NCI-H1417 treated with DMSO at 0.1 percent for 48 hours (cell line): ENCODE results near the gene SIN3A.
"Not testable (repeated sequence)": the region's sequence is repeated elsewhere in the genome, so short reads cannot be mapped to it uniquely, and the experiment has no call there.

ENCODE experiments used
- DNase-seq: peaks from one replicate; lab custom pipeline; 2025; lab: John Stamatoyannopoulos, UW

SIN3A gene

GRCh38 chr15:75450307-75451201 is 936 bp downstream of the SIN3A start:
- peak; percentile 82 for DNase-seq

GRCh38 chr15:75449585-75450306 is 1.7 kb downstream of the SIN3A start:
- no peak for DNase-seq

GRCh38 chr15:75448171-75448570 is 3.3 kb downstream of the SIN3A start:
- DNase-seq = not testable (repeated sequence)

- DNase-seq = no peak
Measured at GRCh38 chr15:75446151-75446550, 5.3 kb downstream of the SIN3A start.

GRCh38 chr15:75445324-75445723 is 6.2 kb downstream of the SIN3A start:
- DNase-seq = not testable (repeated sequence)

GRCh38 chr15:75443972-75444453 is 7.5 kb downstream of the SIN3A start:
- not testable (repeated sequence) for DNase-seq

GRCh38 chr15:75437721-75438120 is 13.8 kb downstream of the SIN3A start:
- DNase-seq = no peak

GRCh38 chr15:75436881-75437280 is 14.6 kb downstream of the SIN3A start:
- no peak for DNase-seq

GRCh38 chr15:75431682-75432081 is 19.8 kb downstream of the SIN3A start:
- DNase-seq = no peak

GRCh38 chr15:75431270-75431669 is 20.2 kb downstream of the SIN3A start:
- DNase-seq = no peak

GRCh38 chr15:75430259-75430658 is 21.2 kb downstream of the SIN3A start:
- no peak for DNase-seq

- DNase-seq = no peak
Measured at GRCh38 chr15:75428152-75428551, 23.3 kb downstream of the SIN3A start.

- DNase-seq = no peak
Measured at GRCh38 chr15:75425966-75426500, 25.5 kb downstream of the SIN3A start.

- no peak for DNase-seq
Measured at GRCh38 chr15:75422554-75422953, 28.9 kb downstream of the SIN3A start.

GRCh38 chr15:75420698-75421097 is 30.8 kb downstream of the SIN3A start:
- no peak for DNase-seq

- no peak for DNase-seq
Measured at GRCh38 chr15:75416584-75416983, 34.9 kb downstream of the SIN3A start.

- DNase-seq = no peak
Measured at GRCh38 chr15:75410196-75410595, 41.3 kb downstream of the SIN3A start.

GRCh38 chr15:75407083-75407482 is 44.4 kb downstream of the SIN3A start:
- no peak for DNase-seq

- DNase-seq = no peak
Measured at GRCh38 chr15:75403892-75404291, 47.6 kb downstream of the SIN3A start.

GRCh38 chr15:75397494-75397893 is 54.0 kb downstream of the SIN3A start:
- no peak for DNase-seq

- DNase-seq = no peak
Measured at GRCh38 chr15:75389791-75390382, 61.6 kb downstream of the SIN3A start.

GRCh38 chr15:75383986-75384385 is 67.5 kb downstream of the SIN3A start:
- not testable (repeated sequence) for DNase-seq
